HL-60 (cell line): ENCODE results near the gene SLC41A3.

Experiments used
- CTCF ChIP-seq: IDR thresholded peaks from one replicate; pipeline ENCODE4 v1.5.1; 2011; ENCODE audit warnings: low read length, control low read depth, inconsistent platforms; ENCODE audit not compliant: insufficient read depth
- REST ChIP-seq: IDR thresholded peaks from 2 replicates; pipeline ENCODE4 v1.6.1; 2012; ENCODE audit warnings: low read depth; ENCODE audit not compliant: insufficient replicate concordance
- SPI1 ChIP-seq: IDR thresholded peaks from 2 replicates; pipeline ENCODE4 v1.6.1; 2012; ENCODE audit warnings: low read depth, mild to moderate bottlenecking, borderline replicate concordance

GRCh38 chr3:126021702-126022101 lies 62.2 kb downstream of the SLC41A3 start:
- TF ChIP-seq SPI1 (no peak), CTCF (no peak), REST (no peak)
